ENCODE data around the gene PLK1. TPM values are rescaled to one million over a fixed set of nuclear protein-coding genes. Genes with fewer than 3 reads are reported as not detected.

PLK1 gene
- total and polyA plus RNA-seq, 2 of the 13 experiments (the other 11 are each of a cell fraction or from before 2014, with no cell fraction given): 71.5 to 76.3 TPM

DNA sequence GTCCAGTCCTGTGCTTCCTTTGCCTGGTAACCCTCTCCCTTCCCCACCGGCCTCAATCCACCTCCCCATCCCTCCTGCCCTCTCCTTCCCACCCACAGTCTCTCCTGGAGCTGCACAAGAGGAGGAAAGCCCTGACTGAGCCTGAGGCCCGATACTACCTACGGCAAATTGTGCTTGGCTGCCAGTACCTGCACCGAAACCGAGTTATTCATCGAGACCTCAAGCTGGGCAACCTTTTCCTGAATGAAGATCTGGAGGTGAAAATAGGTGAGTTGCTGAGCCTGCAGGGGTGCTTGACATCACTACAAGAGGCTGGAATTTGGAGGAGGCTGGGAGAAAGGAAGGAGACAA, 1.3 kb downstream of the PLK1 start (continued):
- TF ChIP-seq ZNF781 (CRISPR knock-in tag; IDR thresholded peaks at IDR 0.05; ENCODE audit: borderline replicate concordance, not compliant biosample characterization) (no peak), ZNF383 (CRISPR knock-in tag; IDR thresholded peaks at IDR 0.05; ENCODE audit: borderline replicate concordance) (no peak), ZNF124 (CRISPR knock-in tag; IDR thresholded peaks at IDR 0.05) (no peak), AGO2 (optimal IDR thresholded peaks at IDR 0.05; ENCODE audit: low read depth, low read length) (no peak), ZNF354B (CRISPR knock-in tag; IDR thresholded peaks at IDR 0.05) (no peak), SALL2 (CRISPR knock-in tag; IDR thresholded peaks at IDR 0.05) (no peak), HCFC1 (IDR thresholded peaks at IDR 0.05; ENCODE audit: low read depth, low read length) (no peak), ZNF207 (IDR thresholded peaks at IDR 0.05; ENCODE audit: borderline replicate concordance) (no peak), BCL6 (CRISPR knock-in tag; IDR thresholded peaks at IDR 0.05) (no peak), ZNF709 (CRISPR knock-in tag; IDR thresholded peaks at IDR 0.05) (no peak)
- TF ChIP-seq, protein P1, sequence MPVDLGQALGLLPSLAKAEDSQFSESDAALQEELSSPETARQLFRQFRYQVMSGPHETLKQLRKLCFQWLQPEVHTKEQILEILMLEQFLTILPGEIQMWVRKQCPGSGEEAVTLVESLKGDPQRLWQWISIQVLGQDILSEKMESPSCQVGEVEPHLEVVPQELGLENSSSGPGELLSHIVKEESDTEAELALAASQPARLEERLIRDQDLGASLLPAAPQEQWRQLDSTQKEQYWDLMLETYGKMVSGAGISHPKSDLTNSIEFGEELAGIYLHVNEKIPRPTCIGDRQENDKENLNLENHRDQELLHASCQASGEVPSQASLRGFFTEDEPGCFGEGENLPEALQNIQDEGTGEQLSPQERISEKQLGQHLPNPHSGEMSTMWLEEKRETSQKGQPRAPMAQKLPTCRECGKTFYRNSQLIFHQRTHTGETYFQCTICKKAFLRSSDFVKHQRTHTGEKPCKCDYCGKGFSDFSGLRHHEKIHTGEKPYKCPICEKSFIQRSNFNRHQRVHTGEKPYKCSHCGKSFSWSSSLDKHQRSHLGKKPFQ (CRISPR knock-in tag; IDR thresholded peaks at IDR 0.05; ENCODE audit: insufficient replicate concordance): no peak
- TF ChIP-seq, protein P2, sequence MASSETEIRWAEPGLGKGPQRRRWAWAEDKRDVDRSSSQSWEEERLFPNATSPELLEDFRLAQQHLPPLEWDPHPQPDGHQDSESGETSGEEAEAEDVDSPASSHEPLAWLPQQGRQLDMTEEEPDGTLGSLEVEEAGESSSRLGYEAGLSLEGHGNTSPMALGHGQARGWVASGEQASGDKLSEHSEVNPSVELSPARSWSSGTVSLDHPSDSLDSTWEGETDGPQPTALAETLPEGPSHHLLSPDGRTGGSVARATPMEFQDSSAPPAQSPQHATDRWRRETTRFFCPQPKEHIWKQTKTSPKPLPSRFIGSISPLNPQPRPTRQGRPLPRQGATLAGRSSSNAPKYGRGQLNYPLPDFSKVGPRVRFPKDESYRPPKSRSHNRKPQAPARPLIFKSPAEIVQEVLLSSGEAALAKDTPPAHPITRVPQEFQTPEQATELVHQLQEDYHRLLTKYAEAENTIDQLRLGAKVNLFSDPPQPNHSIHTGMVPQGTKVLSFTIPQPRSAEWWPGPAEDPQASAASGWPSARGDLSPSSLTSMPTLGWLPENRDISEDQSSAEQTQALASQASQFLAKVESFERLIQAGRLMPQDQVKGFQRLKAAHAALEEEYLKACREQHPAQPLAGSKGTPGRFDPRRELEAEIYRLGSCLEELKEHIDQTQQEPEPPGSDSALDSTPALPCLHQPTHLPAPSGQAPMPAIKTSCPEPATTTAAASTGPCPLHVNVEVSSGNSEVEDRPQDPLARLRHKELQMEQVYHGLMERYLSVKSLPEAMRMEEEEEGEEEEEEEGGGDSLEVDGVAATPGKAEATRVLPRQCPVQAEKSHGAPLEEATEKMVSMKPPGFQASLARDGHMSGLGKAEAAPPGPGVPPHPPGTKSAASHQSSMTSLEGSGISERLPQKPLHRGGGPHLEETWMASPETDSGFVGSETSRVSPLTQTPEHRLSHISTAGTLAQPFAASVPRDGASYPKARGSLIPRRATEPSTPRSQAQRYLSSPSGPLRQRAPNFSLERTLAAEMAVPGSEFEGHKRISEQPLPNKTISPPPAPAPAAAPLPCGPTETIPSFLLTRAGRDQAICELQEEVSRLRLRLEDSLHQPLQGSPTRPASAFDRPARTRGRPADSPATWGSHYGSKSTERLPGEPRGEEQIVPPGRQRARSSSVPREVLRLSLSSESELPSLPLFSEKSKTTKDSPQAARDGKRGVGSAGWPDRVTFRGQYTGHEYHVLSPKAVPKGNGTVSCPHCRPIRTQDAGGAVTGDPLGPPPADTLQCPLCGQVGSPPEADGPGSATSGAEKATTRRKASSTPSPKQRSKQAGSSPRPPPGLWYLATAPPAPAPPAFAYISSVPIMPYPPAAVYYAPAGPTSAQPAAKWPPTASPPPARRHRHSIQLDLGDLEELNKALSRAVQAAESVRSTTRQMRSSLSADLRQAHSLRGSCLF (CRISPR knock-in tag; IDR thresholded peaks at IDR 0.05; ENCODE audit: borderline replicate concordance): no peak
- TF ChIP-seq, protein P3, sequence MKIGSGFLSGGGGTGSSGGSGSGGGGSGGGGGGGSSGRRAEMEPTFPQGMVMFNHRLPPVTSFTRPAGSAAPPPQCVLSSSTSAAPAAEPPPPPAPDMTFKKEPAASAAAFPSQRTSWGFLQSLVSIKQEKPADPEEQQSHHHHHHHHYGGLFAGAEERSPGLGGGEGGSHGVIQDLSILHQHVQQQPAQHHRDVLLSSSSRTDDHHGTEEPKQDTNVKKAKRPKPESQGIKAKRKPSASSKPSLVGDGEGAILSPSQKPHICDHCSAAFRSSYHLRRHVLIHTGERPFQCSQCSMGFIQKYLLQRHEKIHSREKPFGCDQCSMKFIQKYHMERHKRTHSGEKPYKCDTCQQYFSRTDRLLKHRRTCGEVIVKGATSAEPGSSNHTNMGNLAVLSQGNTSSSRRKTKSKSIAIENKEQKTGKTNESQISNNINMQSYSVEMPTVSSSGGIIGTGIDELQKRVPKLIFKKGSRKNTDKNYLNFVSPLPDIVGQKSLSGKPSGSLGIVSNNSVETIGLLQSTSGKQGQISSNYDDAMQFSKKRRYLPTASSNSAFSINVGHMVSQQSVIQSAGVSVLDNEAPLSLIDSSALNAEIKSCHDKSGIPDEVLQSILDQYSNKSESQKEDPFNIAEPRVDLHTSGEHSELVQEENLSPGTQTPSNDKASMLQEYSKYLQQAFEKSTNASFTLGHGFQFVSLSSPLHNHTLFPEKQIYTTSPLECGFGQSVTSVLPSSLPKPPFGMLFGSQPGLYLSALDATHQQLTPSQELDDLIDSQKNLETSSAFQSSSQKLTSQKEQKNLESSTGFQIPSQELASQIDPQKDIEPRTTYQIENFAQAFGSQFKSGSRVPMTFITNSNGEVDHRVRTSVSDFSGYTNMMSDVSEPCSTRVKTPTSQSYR (CRISPR knock-in tag; IDR thresholded peaks at IDR 0.05; ENCODE audit: borderline replicate concordance): no peak
- TF ChIP-seq, protein P4, sequence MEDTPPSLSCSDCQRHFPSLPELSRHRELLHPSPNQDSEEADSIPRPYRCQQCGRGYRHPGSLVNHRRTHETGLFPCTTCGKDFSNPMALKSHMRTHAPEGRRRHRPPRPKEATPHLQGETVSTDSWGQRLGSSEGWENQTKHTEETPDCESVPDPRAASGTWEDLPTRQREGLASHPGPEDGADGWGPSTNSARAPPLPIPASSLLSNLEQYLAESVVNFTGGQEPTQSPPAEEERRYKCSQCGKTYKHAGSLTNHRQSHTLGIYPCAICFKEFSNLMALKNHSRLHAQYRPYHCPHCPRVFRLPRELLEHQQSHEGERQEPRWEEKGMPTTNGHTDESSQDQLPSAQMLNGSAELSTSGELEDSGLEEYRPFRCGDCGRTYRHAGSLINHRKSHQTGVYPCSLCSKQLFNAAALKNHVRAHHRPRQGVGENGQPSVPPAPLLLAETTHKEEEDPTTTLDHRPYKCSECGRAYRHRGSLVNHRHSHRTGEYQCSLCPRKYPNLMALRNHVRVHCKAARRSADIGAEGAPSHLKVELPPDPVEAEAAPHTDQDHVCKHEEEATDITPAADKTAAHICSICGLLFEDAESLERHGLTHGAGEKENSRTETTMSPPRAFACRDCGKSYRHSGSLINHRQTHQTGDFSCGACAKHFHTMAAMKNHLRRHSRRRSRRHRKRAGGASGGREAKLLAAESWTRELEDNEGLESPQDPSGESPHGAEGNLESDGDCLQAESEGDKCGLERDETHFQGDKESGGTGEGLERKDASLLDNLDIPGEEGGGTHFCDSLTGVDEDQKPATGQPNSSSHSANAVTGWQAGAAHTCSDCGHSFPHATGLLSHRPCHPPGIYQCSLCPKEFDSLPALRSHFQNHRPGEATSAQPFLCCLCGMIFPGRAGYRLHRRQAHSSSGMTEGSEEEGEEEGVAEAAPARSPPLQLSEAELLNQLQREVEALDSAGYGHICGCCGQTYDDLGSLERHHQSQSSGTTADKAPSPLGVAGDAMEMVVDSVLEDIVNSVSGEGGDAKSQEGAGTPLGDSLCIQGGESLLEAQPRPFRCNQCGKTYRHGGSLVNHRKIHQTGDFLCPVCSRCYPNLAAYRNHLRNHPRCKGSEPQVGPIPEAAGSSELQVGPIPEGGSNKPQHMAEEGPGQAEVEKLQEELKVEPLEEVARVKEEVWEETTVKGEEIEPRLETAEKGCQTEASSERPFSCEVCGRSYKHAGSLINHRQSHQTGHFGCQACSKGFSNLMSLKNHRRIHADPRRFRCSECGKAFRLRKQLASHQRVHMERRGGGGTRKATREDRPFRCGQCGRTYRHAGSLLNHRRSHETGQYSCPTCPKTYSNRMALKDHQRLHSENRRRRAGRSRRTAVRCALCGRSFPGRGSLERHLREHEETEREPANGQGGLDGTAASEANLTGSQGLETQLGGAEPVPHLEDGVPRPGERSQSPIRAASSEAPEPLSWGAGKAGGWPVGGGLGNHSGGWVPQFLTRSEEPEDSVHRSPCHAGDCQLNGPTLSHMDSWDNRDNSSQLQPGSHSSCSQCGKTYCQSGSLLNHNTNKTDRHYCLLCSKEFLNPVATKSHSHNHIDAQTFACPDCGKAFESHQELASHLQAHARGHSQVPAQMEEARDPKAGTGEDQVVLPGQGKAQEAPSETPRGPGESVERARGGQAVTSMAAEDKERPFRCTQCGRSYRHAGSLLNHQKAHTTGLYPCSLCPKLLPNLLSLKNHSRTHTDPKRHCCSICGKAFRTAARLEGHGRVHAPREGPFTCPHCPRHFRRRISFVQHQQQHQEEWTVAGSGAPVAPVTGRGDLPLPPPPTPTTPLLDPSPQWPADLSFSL (CRISPR knock-in tag; IDR thresholded peaks at IDR 0.05): no peak

Measured in HepG2 (cell line).